GM15510 (cell line): ENCODE measurements around the gene CYP11A1.

Experiments
- POLR2A ChIP-seq: IDR thresholded peaks from 3 replicates; pipeline ENCODE4 v1.6.1; 2011; ENCODE audit warnings: borderline replicate concordance; ENCODE audit not compliant: insufficient read length; ENCODE audit errors: extremely low read depth

CYP11A1 gene

DNA sequence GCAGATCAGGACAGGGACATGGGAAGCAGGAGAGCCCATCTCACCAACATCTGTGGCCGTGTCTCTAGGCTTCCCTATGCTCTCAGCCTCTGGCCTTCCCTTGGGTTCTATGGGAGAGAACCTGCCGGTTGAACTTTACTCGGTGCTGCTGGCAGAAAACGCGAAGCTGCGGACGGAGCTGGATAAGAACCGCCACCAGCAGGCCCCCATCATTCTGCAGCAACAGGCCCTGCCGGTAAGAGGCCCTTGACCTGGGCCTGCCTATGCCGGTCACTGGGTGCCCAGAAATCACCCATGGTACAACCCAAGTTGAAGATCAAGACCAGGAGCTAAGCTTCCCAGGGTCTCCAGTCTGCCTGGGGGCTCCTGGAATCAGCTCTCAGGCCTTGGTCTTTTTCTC is 34.8 kb downstream of the CYP11A1 start:
- no peak for TF ChIP-seq POLR2A

DNA sequence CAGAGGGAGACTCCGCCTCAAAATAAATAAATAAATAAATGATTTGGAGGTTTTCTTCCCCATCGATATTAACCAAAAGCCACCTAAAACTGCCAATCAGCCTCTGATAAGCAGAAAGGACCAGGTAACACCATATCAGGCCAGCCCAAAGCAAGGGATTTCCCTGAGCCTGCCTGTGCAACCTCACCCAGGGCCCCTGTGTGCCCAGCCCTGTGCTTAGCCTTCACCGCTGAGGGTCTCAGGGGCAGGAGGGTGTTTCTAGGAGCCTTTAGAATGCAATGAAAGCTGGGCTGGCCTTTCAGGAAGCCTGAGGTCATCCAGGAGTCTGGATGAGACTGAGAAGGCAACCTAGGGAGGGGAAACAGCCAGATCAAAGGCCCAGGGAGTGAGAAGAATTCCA is 35.4 kb downstream of the CYP11A1 start:
- TF ChIP-seq POLR2A, result no peak

GRCh38 chr15:74330861-74331408 is 36.5 kb downstream of the CYP11A1 start:
- TF ChIP-seq POLR2A, result no peak

- no peak for TF ChIP-seq POLR2A
These were observed 39.0 kb downstream of the CYP11A1 start for GRCh38 chr15:74328331-74329056.

GRCh38 chr15:74327756-74328155 is 39.7 kb downstream of the CYP11A1 start:
- TF ChIP-seq POLR2A, result no peak

GRCh38 chr15:74326746-74327145 is 40.7 kb downstream of the CYP11A1 start:
- no peak for TF ChIP-seq POLR2A

DNA sequence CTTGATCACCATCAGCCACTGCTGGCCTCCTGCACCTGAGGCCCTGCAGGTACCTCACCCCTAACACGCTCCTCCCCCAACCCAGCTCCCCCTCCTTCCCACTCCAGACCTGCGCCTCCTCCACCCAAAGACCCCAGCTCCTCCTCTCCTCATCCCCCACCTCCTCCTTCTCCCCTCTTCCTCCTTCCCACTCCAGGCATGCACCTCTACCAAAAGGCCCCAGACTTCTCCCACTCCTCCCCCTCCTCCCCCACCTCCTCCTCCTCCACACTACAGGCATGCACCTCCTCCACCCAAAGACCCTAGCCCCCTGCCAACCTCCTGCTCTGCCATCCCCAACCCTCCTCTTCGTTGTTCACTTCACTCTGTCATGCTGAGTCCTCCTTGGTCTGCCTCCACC is 42.7 kb downstream of the CYP11A1 start:
- no peak for TF ChIP-seq POLR2A

- no peak for TF ChIP-seq POLR2A
These were observed 44.8 kb downstream of the CYP11A1 start for GRCh38 chr15:74322558-74323180.

GRCh38 chr15:74320352-74321247 is 46.8 kb downstream of the CYP11A1 start:
- TF ChIP-seq POLR2A, result no peak

GRCh38 chr15:74319596-74320351 is 47.7 kb downstream of the CYP11A1 start:
- no peak for TF ChIP-seq POLR2A

GRCh38 chr15:74319138-74319460 is 48.3 kb downstream of the CYP11A1 start:
- TF ChIP-seq POLR2A, result no peak

DNA sequence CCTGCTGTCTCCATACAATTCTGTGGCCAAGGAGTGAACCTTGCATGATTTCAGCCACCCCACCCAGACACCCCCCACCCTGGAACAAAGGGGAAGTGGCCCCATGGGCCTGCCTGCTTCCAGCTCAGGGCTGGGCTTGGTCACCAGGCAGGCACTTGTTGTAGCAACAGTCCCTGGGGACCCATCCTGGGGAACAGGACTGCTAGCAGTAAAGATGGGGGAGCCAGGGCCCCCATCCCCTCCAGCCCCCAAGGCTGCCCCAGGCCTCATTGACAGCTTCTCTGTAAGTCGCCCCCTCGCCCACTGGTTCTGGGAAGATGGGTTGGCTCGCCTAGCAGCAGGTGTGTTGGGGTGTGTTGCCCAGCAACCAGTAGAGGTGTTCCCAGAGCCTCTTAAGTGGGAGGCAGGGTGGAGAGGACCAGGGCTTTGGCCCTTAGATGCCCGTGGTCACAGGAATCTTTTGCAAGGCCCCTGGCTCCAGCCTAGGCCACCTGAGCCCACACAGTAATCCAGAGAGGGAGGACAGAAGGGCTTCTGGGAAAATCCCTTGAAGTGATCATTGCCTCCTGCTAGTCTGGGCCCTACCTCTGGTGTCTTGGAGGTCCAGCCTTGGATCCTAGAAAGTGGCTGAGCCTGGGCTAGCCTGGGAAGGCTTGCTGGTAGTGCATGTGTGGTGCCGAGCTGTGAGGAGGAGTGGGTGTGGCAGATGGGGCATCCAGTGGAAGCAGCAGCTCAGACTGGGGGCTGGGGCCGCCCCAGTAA is 48.9 kb downstream of the CYP11A1 start:
- TF ChIP-seq POLR2A, result no peak

- no peak for TF ChIP-seq POLR2A
These were observed 49.5 kb downstream of the CYP11A1 start for GRCh38 chr15:74317820-74318375.
